NK-92 treated with Interleukin-12 subunit alpha and Interleukin-12 subunit beta, amount 100 ng/mL, for 24 hours (cell line): Measurements from ENCODE around the gene AGAP9.
"Not testable (repeated sequence)": the region's sequence is repeated elsewhere in the genome, so short reads cannot be mapped to it uniquely, and the experiment has no call there.

Source experiments
- DNase-seq: peaks from one replicate; lab custom pipeline; 2025; lab: John Stamatoyannopoulos, UW

Gene AGAP9

GRCh38 chr10:47485943-47486342 lies 37.5 kb downstream of the AGAP9 start:
- not testable (repeated sequence) for DNase-seq

GRCh38 chr10:47484786-47485185 lies 38.7 kb downstream of the AGAP9 start:
- DNase-seq = not testable (repeated sequence)

- not testable (repeated sequence) for DNase-seq
Observed at GRCh38 chr10:47483923-47484322, 39.5 kb downstream of the AGAP9 start, which contains the start of gene ANXA8. TSS of gene ANXA8 (minus strand) at chr10:47484115. CDS start at chr10:47483933, 182 bp downstream.

GRCh38 chr10:47482367-47482766 lies 41.1 kb downstream of the AGAP9 start:
- DNase-seq = not testable (repeated sequence)

- not testable (repeated sequence) for DNase-seq
Observed at GRCh38 chr10:47481768-47482181, 41.7 kb downstream of the AGAP9 start.

GRCh38 chr10:47481182-47481766 lies 42.2 kb downstream of the AGAP9 start:
- not testable (repeated sequence) for DNase-seq

- DNase-seq = not testable (repeated sequence)
Observed at GRCh38 chr10:47480133-47480532, 43.3 kb downstream of the AGAP9 start.

GRCh38 chr10:47478114-47478513 lies 45.3 kb downstream of the AGAP9 start:
- not testable (repeated sequence) for DNase-seq

GRCh38 chr10:47477078-47477477 lies 46.4 kb downstream of the AGAP9 start:
- DNase-seq = not testable (repeated sequence)

GRCh38 chr10:47475101-47475500 lies 48.3 kb downstream of the AGAP9 start:
- DNase-seq = not testable (repeated sequence)

GRCh38 chr10:47473516-47473915 lies 49.9 kb downstream of the AGAP9 start:
- not testable (repeated sequence) for DNase-seq

GRCh38 chr10:47472647-47473046 lies 50.8 kb downstream of the AGAP9 start:
- not testable (repeated sequence) for DNase-seq

- not testable (repeated sequence) for DNase-seq
Observed at GRCh38 chr10:47472072-47472471, 51.4 kb downstream of the AGAP9 start.

- DNase-seq = not testable (repeated sequence)
Observed at GRCh38 chr10:47468731-47469528, 54.5 kb downstream of the AGAP9 start.

- not testable (repeated sequence) for DNase-seq
Observed at GRCh38 chr10:47467957-47468356, 55.5 kb downstream of the AGAP9 start.

- DNase-seq = not testable (repeated sequence)
Observed at GRCh38 chr10:47467458-47467857, 56.0 kb downstream of the AGAP9 start.

GRCh38 chr10:47465216-47465917 lies 58.1 kb downstream of the AGAP9 start:
- DNase-seq = not testable (repeated sequence)

- DNase-seq = not testable (repeated sequence)
Observed at GRCh38 chr10:47462577-47463358, 60.7 kb downstream of the AGAP9 start.

- DNase-seq = not testable (repeated sequence)
Observed at GRCh38 chr10:47461261-47461687, 62.2 kb downstream of the AGAP9 start.

- no peak for DNase-seq
Observed at GRCh38 chr10:47458466-47459154, 64.8 kb downstream of the AGAP9 start.

- DNase-seq = no peak
Observed at GRCh38 chr10:47457826-47458225, 65.6 kb downstream of the AGAP9 start.
